GM18507 (cell line): ENCODE measurements around the gene REX1BD.

ENCODE experiments used
- DNase-seq: peaks from one replicate; pipeline ENCODE4 v3.0.0; 2011; ENCODE audit warnings: low read depth; ENCODE audit not compliant: insufficient read length; ENCODE audit errors: extremely low spot score
- FAIRE-seq: peaks from 2 replicates; lab custom pipeline; 2011; peaks lifted over from hg19 to GRCh38; lab: Jason Lieb, UNC

Gene REX1BD

DNA sequence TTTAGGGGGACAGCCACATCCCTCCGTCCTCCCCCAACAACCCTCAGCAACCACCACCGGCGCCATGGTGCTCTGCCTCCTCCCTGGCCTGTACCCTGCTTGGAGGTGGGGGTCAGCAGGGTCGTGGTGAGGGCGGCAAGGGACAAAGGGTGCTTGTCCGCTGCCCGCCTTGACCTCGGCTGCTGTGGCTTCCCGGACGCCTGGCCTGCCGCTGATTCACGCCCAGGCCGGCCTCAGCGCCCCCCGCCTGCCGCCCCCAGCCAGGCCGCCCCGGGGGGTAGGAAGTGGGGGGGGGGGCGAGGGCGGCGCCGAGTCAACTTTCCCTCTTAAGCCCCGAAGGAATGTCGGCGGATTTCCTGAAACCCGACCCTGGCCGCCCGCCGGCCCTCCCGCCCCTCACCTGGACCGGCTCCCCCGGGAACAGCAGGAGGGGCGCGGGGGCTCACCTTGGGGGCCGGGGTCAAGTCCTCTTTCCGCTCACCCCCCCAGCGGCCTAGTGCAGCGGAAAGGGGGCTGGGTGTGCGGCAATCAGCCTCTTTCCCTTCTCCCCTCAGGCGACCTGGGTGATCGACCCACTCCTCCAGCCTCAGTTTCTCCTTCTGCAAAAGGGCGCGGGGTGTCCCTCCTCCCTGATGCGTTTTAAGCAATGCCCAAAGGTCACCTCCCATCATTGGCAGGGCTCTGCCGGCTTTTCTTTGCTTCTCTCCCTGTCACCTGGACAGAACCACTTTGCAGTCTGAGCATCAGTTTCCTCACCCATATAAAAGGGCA is 22.1 kb downstream of the REX1BD start:
- no peak for DNase-seq
- no peak for FAIRE-seq

GRCh38 chr19:18611327-18612050 is 22.9 kb downstream of the REX1BD start:
- DNase-seq (no peak), FAIRE-seq (no peak)

DNA sequence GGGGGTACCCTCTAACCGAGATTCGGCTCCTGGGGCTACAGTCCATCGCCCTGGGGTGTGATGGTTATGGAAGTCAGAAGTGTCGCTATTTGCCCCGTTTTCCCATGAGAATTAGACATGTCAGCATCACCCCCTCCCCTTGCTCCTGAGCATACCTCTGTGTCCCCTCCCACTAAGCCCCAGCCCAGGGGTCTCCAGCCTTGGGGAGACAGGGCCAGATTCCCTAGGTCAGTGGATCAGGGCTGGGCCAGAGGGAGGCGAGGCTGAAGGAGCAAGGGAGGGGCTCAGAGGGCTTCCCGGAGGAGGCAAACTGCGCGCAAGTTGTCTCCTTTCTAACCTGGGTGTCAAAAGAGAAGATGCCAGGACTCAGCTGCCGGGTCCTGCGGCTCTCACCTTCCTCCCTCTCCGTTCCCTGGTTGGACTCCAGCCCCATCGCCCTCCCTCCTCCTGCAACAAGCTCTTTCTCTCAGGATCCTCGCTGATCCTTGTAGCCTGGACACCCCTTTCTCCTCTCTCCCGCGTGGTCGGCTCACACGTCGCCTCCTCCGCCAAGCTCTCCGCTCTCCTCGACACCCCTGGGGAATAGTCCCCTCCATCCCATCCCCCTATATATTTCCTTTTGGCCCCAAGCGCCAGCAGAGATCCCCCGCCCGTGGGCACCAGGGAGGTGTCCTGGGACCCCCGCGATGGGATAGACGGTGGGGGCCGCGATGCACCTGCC is 23.6 kb downstream of the REX1BD start:
- FAIRE-seq (no peak), DNase-seq (no peak)

DNA sequence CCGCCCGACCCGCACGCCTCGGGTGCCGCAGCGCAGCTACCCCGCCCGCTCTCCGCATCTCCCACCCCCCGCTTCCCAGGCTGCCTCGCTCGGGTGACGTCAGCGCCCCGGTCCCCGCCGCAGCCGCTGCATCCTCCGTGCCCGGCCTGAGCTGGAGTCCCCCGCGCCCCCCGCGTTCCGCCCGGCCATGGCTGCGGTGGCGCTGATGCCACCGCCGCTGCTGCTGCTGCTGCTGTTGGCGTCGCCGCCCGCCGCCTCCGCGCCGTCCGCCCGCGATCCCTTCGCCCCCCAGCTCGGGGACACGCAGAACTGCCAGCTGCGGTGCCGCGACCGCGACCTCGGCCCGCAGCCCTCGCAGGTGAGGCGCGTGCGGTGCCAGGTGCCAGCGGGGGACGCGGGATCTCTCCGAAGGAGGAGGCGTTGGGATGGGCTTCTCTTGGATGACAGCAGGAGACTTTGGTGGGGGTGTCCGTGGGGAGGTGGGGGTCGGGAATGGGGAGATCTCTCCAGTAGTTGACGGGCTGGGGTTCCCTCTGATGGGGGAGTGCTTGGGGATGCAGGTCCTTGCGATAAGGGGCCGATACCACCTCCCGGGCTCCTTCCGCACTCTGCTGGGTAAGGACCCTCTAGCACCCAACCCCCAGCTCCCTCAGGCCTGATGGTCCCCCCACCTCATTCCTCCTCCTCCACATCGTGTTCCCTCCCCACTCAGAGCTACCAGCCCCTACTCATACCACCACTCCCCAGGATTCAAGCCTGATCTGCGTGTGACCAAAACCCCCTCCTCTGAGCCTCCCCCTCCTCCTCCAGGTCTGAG is 24.4 kb downstream of the REX1BD start, which contains the start of gene TMEM59L:
Gene TMEM59L (plus strand): TSS at position 99 of the 817 bp plus-strand sequence. CDS start 89 bp downstream, at position 188.
- DNase-seq (no peak), FAIRE-seq (no peak)

GRCh38 chr19:18613589-18614234 is 25.1 kb downstream of the REX1BD start:
- FAIRE-seq = no peak
- no peak for DNase-seq

DNA sequence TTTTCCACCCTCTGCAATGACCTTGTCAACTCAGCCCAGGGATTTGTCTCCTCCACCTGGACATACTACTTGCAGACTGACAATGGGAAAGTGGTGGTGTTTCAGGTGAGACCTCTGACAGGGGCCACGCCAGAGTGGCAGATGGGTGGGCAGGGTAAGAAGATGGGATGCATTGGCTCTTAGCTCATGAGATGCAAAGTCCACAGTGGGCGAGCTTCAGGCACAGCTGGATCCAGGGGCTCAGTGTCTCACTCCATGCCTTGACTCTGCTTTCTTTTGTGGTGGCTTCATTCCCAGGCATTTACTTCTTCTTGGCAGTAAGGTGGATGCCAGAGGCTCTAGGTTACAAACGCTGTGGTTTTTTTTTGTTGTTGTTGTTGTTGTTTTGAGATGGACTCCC is 27.4 kb downstream of the REX1BD start:
- DNase-seq (no peak), FAIRE-seq (no peak)

DNA sequence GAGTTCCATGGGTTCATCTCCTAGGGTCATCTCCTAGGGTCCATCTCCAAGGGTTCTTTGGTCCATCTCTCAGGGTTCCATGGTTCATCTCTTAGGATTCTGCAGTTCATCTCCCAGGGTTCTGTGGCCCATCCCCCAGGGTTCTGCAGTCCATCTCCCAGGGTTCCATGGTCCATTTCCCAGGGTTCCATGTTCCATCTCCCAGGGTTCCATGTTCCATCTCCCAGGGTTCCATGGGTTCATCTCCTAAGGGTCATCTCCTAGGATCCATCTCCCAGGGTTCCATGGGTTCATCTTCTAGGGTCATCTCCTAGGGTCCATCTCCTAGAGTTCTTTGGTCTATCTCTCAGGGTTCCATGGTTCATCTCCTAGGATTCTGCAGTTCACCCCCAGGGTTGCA is 29.0 kb downstream of the REX1BD start:
- FAIRE-seq (no peak), DNase-seq (no peak)

DNA sequence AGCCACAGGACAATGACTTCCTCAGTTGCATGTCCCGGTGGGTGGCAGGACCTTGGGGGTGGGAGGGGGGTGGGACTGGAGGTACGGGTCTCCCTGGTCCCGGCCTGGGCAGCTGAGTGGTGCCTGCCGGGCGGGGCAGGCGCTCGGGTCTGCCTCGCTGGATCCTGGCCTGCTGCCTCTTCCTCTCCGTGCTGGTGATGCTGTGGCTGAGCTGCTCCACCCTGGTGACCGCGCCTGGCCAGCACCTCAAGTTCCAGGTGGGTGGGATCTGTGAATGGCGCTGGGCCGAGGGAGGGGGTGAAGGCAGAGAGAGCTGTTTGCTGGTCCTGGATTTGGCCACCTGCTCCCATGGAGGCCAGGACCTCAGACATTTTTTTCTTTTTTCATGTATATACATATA is 29.6 kb downstream of the REX1BD start:
- no peak for DNase-seq
- FAIRE-seq = no peak

DNA sequence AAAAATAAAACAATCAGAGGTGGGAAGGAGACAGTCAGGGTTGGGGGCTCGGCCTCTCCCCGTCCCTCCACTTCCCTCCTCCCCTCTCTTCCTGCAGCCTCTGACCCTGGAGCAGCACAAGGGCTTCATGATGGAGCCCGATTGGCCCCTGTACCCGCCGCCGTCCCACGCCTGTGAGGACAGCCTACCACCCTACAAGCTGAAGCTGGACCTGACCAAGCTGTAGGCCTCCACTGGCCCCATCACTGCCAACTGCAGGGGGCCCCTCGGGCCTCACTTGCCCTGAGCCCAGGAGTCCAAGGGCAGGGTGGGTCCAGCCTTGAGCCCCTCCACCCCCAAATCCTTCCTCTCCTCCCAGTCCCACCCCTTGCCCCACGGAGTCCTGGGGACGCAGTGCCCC is 31.7 kb downstream of the REX1BD start:
- FAIRE-seq (no peak), DNase-seq (no peak)

DNA sequence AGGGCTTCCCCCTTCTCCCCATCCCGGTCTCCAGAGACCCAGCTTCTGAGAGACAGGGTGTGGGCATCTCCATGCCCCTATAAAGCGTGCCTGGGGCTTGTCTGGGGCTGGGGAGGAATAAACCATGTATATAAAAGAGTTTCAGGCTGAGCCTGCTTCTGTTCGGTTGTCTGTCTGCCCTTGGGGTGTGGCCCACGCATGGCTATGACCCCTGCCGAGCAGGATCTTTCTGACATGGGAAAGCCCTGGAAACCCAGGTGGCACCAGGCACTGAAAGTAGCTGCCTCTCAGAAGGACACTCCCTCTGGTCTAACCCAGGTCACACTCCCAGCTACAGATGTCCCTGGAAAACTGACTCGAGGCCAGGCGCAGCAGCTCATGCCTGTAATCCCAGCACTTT is 32.3 kb downstream of the REX1BD start:
- FAIRE-seq = no peak
- DNase-seq = no peak

- no peak for FAIRE-seq
- no peak for DNase-seq
Measured at GRCh38 chr19:18626906-18627305, 38.3 kb downstream of the REX1BD start.

DNA sequence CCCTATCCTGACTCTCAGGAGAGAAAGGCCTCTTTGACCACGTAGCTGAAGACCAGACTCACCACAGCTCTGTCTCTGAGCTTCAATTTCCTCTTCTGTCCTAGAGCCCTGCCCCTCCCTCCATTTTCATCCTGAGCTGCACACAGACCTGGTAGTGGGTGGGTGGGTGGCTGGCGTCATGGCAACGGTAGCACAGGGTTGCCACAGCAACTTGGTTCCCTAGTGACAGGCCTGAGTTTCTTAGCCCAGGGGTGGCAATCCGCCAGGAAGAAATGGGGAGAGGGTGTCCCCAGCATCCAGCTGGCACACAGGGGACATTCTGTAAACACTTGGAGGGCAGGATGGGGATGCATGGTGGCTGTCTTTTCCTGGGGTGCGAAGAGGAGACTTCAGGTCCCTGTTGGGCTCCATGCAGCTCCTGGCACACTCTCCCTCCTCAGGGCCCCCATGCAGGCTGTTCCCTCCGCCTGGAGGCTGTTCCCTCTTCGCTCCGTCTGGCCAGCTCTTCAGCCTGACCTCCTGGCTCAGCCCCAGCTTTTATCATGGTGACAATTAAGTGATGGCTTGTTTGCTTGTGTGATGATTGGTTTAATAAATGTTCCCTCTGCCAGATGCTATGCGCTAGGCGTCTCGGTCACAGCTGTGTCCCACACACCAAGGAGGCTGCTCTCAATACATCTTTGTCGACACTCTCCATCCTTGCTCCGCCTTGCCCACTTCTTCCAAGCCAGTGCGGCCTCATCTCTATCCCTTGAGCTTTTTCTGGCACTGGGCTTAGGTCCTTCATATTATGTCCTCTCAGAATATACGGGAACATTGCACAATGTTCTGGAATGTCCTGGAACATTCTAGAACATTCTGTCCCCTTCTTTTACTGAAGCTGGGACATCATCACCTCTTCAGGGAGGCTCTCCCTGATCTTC is 40.8 kb downstream of the REX1BD start:
- FAIRE-seq = no peak
- no peak for DNase-seq

GRCh38 chr19:18633321-18633720 is 44.7 kb downstream of the REX1BD start:
- DNase-seq (no peak), FAIRE-seq (no peak)

- FAIRE-seq = no peak
Measured at GRCh38 chr19:18634612-18635297, 46.2 kb downstream of the REX1BD start.

DNA sequence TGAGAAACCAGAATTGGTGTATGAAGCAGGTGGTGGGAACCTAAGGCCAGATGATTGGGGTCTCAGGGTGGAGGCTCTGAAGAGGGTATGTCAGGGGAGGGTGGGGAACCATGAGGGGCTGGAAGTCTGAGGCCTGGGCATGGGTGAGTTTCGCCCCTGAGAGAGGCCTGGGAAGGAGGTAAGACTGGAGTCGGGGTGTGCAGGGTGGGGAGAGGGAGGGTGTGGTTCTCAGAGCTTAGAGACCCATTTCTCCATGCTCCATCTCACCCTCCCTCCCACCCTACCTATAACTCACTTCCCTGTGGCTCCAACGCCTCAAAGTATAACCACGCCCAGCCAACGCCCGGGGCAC is 47.2 kb downstream of the REX1BD start:
- FAIRE-seq = no peak

More at GRCh38 chr19:18634612-18635297, 46.2 kb downstream of the REX1BD start:
- no peak for DNase-seq

GRCh38 chr19:18636183-18636968 is 47.8 kb downstream of the REX1BD start:
- FAIRE-seq (peak; percentile 97), DNase-seq (peak; percentile 95)

More for the DNA sequence above, 47.2 kb downstream of the REX1BD start:
- no peak for DNase-seq
